ENCODE results near the gene SCUBE1.

DNA sequence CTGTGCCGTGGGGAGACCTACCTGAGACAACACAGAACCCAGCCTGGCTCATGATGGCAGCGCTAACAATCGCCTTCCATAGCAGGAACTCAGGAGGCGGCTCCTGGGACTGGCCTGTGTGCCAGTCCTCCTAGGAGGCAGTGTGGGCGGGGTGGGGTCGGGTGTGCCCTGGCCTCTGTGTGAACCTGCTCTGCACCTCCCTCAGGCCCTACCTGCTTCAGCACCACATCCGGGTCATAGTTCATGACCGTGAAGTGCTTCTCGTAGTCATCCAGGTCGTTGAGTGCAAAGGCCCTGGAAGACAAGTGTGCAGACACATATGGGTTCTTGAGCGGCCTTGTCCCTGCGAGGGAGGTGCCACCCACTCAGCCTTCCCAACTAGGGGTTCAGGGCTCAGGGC lies 171.6 kb downstream of the SCUBE1 start:
- TF ChIP-seq ZNF114 (CRISPR knock-in tag; IDR thresholded peaks at IDR 0.05) (no peak), CTCF (conservative IDR thresholded peaks at IDR 0.05; ENCODE audit: low read depth in 2 of 2) (no peak), CREB1 (CRISPR knock-in tag; IDR thresholded peaks at IDR 0.05; ENCODE audit: low read depth) (no peak)
